ENCODE measurements around the gene CAMK2D. TPM values are rescaled to one million over a fixed set of nuclear protein-coding genes. Genes with fewer than 3 reads are reported as not detected.
"Not testable (repeated sequence)": the region's sequence is repeated elsewhere in the genome, so short reads cannot be mapped to it uniquely, and the experiment has no call there.

CAMK2D gene
- total and polyA plus RNA-seq, 4 donors: 10.1 to 31.0 (median 25.6) TPM

DNA sequence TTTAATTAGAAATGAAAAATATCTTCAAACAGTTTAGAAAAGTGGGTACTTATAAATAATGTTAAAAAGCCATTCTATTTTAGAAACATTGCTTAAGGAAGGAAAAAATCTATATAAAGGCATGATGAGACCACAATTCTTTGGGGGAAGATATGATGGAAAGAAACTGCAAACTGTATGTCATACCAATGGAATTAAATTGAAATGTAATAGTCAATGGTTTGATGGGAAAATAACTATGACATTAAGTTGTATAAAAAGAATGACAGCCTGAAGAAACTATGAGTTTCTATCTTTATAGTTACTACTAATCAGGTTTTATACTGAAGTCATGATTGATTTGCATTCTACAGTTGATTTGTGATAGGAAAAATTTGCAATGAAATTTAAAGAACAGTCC is 40.3 kb upstream of the CAMK2D start:
- Histone ChIP-seq H3K9ac (ENCODE audit: low read depth in 1 of 2, low read length in 2 of 2) (no peak overlapping the region), H3K4me1 (ENCODE audit: control insufficient read depth in 4 of 4, insufficient read depth in 4 of 4, low read length in 3 of 4) (no peaks in the 10 kb centered on the region), H3K4me3 (ENCODE audit: low read depth in 1 of 3, low read length in 3 of 3) (no peak overlapping the region), H3K27me3 (ENCODE audit: control insufficient read depth in 4 of 4, insufficient read depth in 4 of 4, low read length in 3 of 4) (no peaks in the 10 kb centered on the region), H3K36me3 (ENCODE audit: control insufficient read depth in 4 of 4, insufficient read depth in 3 of 4, low read depth in 1 of 4, low read length in 3 of 4) (no peaks in the 10 kb centered on the region), H3K9me3 (ENCODE audit: control insufficient read depth in 4 of 4, low read length in 3 of 4) (peaks cover 0 to 3% (median 0%) of the 10 kb centered on the region in 4 donors), H3K27ac (ENCODE audit: low read depth in 1 of 2, low read length in 2 of 2) (no peak overlapping the region)
- DNase-seq (ENCODE audit: low spot score): no peak
- TF ChIP-seq JUND (IDR thresholded peaks at IDR 0.05) (no peak), FOXA1 (IDR thresholded peaks at IDR 0.05) (no peak), EGR1 (IDR thresholded peaks at IDR 0.05; ENCODE audit: low read depth in 2 of 2) (no peak), GABPA (IDR thresholded peaks at IDR 0.05 in 1 of 2, conservative IDR thresholded peaks at IDR 0.05 in 1 of 2) (no peak), NR2F2 (IDR thresholded peaks at IDR 0.05) (no peak), HNF4G (IDR thresholded peaks at IDR 0.05) (no peak), HNF4A (conservative IDR thresholded peaks at IDR 0.05) (no peak), RAD21 (IDR thresholded peaks at IDR 0.05) (no peak), YY1 (IDR thresholded peaks at IDR 0.05) (no peak), FOXA2 (IDR thresholded peaks at IDR 0.05) (no peak), TAF1 (conservative IDR thresholded peaks at IDR 0.05) (no peak), RXRA (IDR thresholded peaks at IDR 0.05) (no peak), SP1 (IDR thresholded peaks at IDR 0.05) (no peak)
- TF ChIP-seq, protein P1, sequence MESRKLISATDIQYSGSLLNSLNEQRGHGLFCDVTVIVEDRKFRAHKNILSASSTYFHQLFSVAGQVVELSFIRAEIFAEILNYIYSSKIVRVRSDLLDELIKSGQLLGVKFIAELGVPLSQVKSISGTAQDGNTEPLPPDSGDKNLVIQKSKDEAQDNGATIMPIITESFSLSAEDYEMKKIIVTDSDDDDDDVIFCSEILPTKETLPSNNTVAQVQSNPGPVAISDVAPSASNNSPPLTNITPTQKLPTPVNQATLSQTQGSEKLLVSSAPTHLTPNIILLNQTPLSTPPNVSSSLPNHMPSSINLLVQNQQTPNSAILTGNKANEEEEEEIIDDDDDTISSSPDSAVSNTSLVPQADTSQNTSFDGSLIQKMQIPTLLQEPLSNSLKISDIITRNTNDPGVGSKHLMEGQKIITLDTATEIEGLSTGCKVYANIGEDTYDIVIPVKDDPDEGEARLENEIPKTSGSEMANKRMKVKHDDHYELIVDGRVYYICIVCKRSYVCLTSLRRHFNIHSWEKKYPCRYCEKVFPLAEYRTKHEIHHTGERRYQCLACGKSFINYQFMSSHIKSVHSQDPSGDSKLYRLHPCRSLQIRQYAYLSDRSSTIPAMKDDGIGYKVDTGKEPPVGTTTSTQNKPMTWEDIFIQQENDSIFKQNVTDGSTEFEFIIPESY (IDR thresholded peaks at IDR 0.05): no peak
- TF ChIP-seq, protein P2, sequence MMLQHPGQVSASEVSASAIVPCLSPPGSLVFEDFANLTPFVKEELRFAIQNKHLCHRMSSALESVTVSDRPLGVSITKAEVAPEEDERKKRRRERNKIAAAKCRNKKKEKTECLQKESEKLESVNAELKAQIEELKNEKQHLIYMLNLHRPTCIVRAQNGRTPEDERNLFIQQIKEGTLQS (IDR thresholded peaks at IDR 0.05): no peak
- TF ChIP-seq, protein P3, sequence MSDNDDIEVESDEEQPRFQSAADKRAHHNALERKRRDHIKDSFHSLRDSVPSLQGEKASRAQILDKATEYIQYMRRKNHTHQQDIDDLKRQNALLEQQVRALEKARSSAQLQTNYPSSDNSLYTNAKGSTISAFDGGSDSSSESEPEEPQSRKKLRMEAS (IDR thresholded peaks at IDR 0.05): no peak

DNA sequence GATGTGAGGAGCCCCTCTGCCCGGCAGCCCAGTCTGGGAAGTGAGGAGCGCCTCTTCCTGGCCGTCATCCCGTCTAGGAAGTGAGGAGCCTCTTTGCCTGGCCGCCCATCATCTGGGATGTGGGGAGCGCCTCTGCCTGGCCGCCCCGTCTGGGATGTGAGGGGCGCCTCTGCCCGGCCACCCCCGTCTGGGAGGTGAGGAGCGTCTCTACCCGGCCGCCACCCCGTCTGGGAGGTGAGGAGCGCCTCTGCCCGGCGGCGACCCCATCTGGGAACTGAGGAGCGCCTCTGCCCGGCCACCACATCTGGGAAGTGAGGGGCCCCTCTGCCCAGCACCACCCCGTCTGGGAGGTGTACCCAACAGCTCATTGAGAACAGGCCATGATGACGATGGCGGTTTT is 34.8 kb upstream of the CAMK2D start:
- H3K9me3 ChIP-seq (ENCODE audit: control insufficient read depth in 4 of 4, low read length in 3 of 4); H3K36me3 ChIP-seq (ENCODE audit: control insufficient read depth in 4 of 4, insufficient read depth in 3 of 4, low read depth in 1 of 4, low read length in 3 of 4); H3K27me3 ChIP-seq (ENCODE audit: control insufficient read depth in 4 of 4, insufficient read depth in 4 of 4, low read length in 3 of 4); H3K27ac ChIP-seq (ENCODE audit: low read depth in 1 of 2, low read length in 2 of 2); H3K9ac ChIP-seq (ENCODE audit: low read depth in 1 of 2, low read length in 2 of 2); H3K4me1 ChIP-seq (ENCODE audit: control insufficient read depth in 4 of 4, insufficient read depth in 4 of 4, low read length in 3 of 4); DNase-seq (ENCODE audit: low spot score); H3K4me3 ChIP-seq (ENCODE audit: low read depth in 1 of 3, low read length in 3 of 3): not testable (repeated sequence)
- WGBS: 94% methylated on average over 24 of the region's 24 CpGs

DNA sequence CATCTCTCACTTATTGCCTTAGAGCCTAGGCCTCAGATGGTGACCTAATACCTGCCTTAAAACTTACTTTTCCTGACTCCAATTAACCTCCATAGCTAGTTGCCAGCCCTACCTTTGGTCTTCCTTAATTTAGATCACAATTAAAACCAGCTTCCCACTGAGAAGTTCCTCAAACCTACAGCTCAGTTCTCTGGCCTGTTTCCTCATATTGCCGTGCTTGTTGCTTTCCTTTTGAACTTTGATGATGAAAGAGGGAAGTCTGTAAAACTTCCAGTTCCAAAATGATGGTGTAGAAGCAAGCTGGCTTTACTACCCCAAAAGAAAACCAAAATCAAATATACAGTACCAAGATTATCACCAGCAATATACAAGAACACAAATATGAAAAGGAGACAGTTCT is 28.9 kb upstream of the CAMK2D start:
- 68% methylated on average over 1 of the region's 1 CpG for WGBS
- no peaks in the 10 kb centered on the region for H3K36me3 ChIP-seq (ENCODE audit: control insufficient read depth in 4 of 4, insufficient read depth in 3 of 4, low read depth in 1 of 4, low read length in 3 of 4)
- peaks cover 0 to 6% (median 1%) of the 10 kb centered on the region in 4 donors for H3K9me3 ChIP-seq (ENCODE audit: control insufficient read depth in 4 of 4, low read length in 3 of 4)
- no peaks in the 10 kb centered on the region for H3K27me3 ChIP-seq (ENCODE audit: control insufficient read depth in 4 of 4, insufficient read depth in 4 of 4, low read length in 3 of 4)
- no peaks in the 10 kb centered on the region for H3K4me1 ChIP-seq (ENCODE audit: control insufficient read depth in 4 of 4, insufficient read depth in 4 of 4, low read length in 3 of 4)
- DNase-seq (ENCODE audit: low spot score): no peak
- H3K4me3 ChIP-seq (ENCODE audit: low read depth in 1 of 3, low read length in 3 of 3): no peak overlapping the region
- no peak overlapping the region for H3K9ac ChIP-seq (ENCODE audit: low read depth in 1 of 2, low read length in 2 of 2)
- no peak overlapping the region for H3K27ac ChIP-seq (ENCODE audit: low read depth in 1 of 2, low read length in 2 of 2)
- TF ChIP-seq GABPA (IDR thresholded peaks at IDR 0.05 in 1 of 2, conservative IDR thresholded peaks at IDR 0.05 in 1 of 2) (no peak), FOXA2 (IDR thresholded peaks at IDR 0.05) (no peak), EGR1 (IDR thresholded peaks at IDR 0.05; ENCODE audit: low read depth in 2 of 2) (no peak), JUND (IDR thresholded peaks at IDR 0.05) (no peak), NR2F2 (IDR thresholded peaks at IDR 0.05) (no peak), HNF4A (conservative IDR thresholded peaks at IDR 0.05) (no peak)
- TF ChIP-seq, protein P3 (IDR thresholded peaks at IDR 0.05): no peak
- TF ChIP-seq, protein P1 (IDR thresholded peaks at IDR 0.05): no peak
- TF ChIP-seq, protein P4, sequence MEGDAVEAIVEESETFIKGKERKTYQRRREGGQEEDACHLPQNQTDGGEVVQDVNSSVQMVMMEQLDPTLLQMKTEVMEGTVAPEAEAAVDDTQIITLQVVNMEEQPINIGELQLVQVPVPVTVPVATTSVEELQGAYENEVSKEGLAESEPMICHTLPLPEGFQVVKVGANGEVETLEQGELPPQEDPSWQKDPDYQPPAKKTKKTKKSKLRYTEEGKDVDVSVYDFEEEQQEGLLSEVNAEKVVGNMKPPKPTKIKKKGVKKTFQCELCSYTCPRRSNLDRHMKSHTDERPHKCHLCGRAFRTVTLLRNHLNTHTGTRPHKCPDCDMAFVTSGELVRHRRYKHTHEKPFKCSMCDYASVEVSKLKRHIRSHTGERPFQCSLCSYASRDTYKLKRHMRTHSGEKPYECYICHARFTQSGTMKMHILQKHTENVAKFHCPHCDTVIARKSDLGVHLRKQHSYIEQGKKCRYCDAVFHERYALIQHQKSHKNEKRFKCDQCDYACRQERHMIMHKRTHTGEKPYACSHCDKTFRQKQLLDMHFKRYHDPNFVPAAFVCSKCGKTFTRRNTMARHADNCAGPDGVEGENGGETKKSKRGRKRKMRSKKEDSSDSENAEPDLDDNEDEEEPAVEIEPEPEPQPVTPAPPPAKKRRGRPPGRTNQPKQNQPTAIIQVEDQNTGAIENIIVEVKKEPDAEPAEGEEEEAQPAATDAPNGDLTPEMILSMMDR (IDR thresholded peaks at IDR 0.05; ENCODE audit: low read depth, low read length, missing input control): no peak
- TF ChIP-seq, protein P2 (IDR thresholded peaks at IDR 0.05): no peak
- TF ChIP-seq, protein P5, sequence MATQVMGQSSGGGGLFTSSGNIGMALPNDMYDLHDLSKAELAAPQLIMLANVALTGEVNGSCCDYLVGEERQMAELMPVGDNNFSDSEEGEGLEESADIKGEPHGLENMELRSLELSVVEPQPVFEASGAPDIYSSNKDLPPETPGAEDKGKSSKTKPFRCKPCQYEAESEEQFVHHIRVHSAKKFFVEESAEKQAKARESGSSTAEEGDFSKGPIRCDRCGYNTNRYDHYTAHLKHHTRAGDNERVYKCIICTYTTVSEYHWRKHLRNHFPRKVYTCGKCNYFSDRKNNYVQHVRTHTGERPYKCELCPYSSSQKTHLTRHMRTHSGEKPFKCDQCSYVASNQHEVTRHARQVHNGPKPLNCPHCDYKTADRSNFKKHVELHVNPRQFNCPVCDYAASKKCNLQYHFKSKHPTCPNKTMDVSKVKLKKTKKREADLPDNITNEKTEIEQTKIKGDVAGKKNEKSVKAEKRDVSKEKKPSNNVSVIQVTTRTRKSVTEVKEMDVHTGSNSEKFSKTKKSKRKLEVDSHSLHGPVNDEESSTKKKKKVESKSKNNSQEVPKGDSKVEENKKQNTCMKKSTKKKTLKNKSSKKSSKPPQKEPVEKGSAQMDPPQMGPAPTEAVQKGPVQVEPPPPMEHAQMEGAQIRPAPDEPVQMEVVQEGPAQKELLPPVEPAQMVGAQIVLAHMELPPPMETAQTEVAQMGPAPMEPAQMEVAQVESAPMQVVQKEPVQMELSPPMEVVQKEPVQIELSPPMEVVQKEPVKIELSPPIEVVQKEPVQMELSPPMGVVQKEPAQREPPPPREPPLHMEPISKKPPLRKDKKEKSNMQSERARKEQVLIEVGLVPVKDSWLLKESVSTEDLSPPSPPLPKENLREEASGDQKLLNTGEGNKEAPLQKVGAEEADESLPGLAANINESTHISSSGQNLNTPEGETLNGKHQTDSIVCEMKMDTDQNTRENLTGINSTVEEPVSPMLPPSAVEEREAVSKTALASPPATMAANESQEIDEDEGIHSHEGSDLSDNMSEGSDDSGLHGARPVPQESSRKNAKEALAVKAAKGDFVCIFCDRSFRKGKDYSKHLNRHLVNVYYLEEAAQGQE (IDR thresholded peaks at IDR 0.05): no peak
